RWPE2 (cell line): Measurements from ENCODE around the gene MTCH2.
A peak's percentile ranks its signal among the peaks of the same experiment; 100 is the strongest.

ENCODE experiments used
- ATAC-seq: fragments of 200-7000 bp; cut with Tn5 transposase; 3 replicates; pipeline ENCODE4 v1.9.1; 2021; ENCODE audit warnings: low read depth
- DNase-seq: peaks from one replicate; pipeline ENCODE4 v3.0.0-alpha.2; 2020; ENCODE audit warnings: low spot score
- H3K27ac ChIP-seq: fragments of 450-650 bp; 2 replicates; pipeline ENCODE4 v1.5.1; 2017; ENCODE audit warnings: mild to moderate bottlenecking; ENCODE audit not compliant: poor library complexity, severe bottlenecking
- H3K27me3 ChIP-seq: fragments of 250-450 bp; sonication (Bioruptor Pico); 2 replicates; pipeline ENCODE4 v1.5.1; 2021; ENCODE audit warnings: mild to moderate bottlenecking, moderate library complexity; ENCODE audit not compliant: insufficient read depth, poor library complexity, severe bottlenecking
- H3K36me3 ChIP-seq: fragments of 250-450 bp; sonication (Bioruptor Pico); 2 replicates; pipeline ENCODE4 v1.5.1; 2020; ENCODE audit warnings: low read depth, mild to moderate bottlenecking, moderate library complexity
- H3K4me1 ChIP-seq: fragments of 250-450 bp; sonication (Bioruptor Pico); 2 replicates; pipeline ENCODE4 v1.5.1; 2021; ENCODE audit warnings: mild to moderate bottlenecking, moderate library complexity; ENCODE audit not compliant: insufficient read depth, poor library complexity, severe bottlenecking
- H3K4me3 ChIP-seq: fragments of 250-450 bp; sonication (Bioruptor Pico); 2 replicates; pipeline ENCODE4 v1.5.1; 2021; ENCODE audit warnings: mild to moderate bottlenecking, moderate library complexity; ENCODE audit not compliant: severe bottlenecking
- H3K9me3 ChIP-seq: fragments of 250-450 bp; sonication (Bioruptor Pico); 2 replicates; pipeline ENCODE4 v1.5.1; 2021; ENCODE audit warnings: mild to moderate bottlenecking, moderate library complexity; ENCODE audit not compliant: severe bottlenecking
- TF ChIP-seq, protein P1 (sequence below): fragments of 450-650 bp; IDR thresholded peaks from one replicate; pipeline ENCODE4 v1.5.1; 2017; ENCODE audit warnings: mild to moderate bottlenecking, moderate library complexity; ENCODE audit not compliant: poor library complexity, severe bottlenecking

Gene MTCH2

GRCh38 chr11:47599902-47600301 is 42.5 kb downstream of the MTCH2 start:
- no peak for ATAC-seq
- Histone ChIP-seq H3K27ac (no peak overlapping the region), H3K36me3 (no peaks in the 10 kb centered on the region), H3K27me3 (peaks cover 5% of the 10 kb centered on the region), H3K9me3 (no peaks in the 10 kb centered on the region), H3K4me1 (no peaks in the 10 kb centered on the region), H3K4me3 (no peak overlapping the region)
- no peak for DNase-seq
- TF ChIP-seq, protein P1, sequence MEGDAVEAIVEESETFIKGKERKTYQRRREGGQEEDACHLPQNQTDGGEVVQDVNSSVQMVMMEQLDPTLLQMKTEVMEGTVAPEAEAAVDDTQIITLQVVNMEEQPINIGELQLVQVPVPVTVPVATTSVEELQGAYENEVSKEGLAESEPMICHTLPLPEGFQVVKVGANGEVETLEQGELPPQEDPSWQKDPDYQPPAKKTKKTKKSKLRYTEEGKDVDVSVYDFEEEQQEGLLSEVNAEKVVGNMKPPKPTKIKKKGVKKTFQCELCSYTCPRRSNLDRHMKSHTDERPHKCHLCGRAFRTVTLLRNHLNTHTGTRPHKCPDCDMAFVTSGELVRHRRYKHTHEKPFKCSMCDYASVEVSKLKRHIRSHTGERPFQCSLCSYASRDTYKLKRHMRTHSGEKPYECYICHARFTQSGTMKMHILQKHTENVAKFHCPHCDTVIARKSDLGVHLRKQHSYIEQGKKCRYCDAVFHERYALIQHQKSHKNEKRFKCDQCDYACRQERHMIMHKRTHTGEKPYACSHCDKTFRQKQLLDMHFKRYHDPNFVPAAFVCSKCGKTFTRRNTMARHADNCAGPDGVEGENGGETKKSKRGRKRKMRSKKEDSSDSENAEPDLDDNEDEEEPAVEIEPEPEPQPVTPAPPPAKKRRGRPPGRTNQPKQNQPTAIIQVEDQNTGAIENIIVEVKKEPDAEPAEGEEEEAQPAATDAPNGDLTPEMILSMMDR, result no peak

DNA sequence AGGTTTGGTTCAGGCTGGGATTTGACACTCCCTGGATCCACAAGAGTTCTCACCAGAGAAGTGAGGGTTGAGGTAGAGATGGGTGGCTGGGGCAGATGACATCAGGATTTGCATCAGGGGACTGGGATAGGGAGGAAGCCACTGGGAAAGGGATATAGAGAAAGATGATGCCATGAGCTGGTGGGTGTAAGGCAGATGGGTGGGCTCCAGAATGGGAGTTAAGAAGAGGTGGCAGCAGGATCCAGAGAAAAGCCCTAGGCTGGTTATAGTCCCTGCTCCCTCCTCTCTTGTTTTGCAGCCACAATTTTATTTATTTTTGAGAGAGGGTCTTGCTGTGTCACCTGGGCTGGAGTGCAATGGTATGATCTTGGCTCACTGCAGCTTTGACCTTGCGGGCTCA is 46.4 kb downstream of the MTCH2 start:
- H3K4me3 ChIP-seq, result no peak overlapping the region
- TF ChIP-seq, protein P1, result no peak
- ATAC-seq (no peak), DNase-seq (no peak)
- H3K4me1 ChIP-seq, result no peaks in the 10 kb centered on the region
- H3K27ac ChIP-seq, result no peak overlapping the region
- no peaks in the 10 kb centered on the region for H3K9me3 ChIP-seq
- peaks cover 28% of the 10 kb centered on the region for H3K27me3 ChIP-seq
- no peaks in the 10 kb centered on the region for H3K36me3 ChIP-seq

- TF ChIP-seq, protein P1, result no peak
- Histone ChIP-seq H3K36me3 (no peaks in the 10 kb centered on the region), H3K4me3 (no peak overlapping the region), H3K27me3 (peaks cover 28% of the 10 kb centered on the region), H3K27ac (no peak overlapping the region), H3K4me1 (no peaks in the 10 kb centered on the region), H3K9me3 (no peaks in the 10 kb centered on the region)
- DNase-seq (no peak), ATAC-seq (peak; percentile 35; the same call in 2 of the 3 replicates)
Observed at GRCh38 chr11:47595029-47595428, 47.3 kb downstream of the MTCH2 start.

DNA sequence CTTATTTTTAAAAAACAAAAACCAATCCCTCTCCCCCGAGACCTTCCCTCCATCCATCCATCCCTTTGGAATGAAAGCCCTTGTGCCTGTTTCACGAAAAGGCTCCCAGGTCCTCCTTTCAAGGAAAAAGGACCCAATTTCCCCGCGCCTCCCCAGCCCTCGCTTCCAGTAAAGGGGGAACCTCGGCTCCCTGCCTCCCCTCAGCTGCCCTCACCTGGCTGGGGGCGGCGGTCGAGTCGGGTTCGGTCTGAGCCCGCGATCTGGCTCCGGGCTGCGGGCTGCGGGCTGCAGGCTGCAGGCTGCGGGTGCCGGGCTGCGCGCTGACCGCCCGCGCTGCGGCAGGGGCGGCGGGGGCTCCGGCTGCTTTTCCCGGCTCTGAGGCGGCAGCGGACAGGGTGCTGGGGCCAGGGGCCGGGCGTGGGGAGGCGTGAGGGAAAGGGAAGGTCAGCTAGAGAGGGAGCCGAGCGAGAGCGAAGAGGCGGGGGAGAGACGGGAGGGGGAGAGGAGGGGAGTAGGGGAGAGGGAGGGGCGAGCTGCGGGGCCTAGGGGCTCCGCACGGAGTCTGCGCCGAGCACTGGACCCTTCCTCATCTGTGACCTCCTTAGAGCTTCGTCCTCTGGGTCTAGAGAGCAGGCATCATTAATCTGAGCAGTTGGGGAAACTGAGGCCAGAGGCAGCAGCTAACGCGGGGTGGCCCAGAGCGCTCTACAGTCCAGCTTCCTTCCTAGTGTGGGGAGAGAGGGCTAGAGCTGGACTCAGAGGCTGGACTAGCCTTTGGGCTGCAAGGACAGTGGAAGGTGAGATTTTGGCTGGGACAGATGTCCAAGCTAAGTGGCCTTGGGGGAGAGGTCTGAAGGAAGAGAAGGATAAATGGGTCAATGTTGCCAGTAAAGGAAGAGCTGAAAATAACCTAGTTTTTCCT is 48.2 kb downstream of the MTCH2 start, which contains the start of gene C1QTNF4:
Gene C1QTNF4, minus strand, starts transcription at position 478 of the 922 bp plus-strand sequence. CDS start 3,601 bp downstream, outside the sequence.
- peak; percentile 43; the same call in 2 of the 3 replicates for ATAC-seq
- peaks cover 36% of the 10 kb centered on the region for H3K27me3 ChIP-seq
- no peaks in the 10 kb centered on the region for H3K9me3 ChIP-seq
- no peaks in the 10 kb centered on the region for H3K4me1 ChIP-seq
- H3K27ac ChIP-seq, result no peak within 1 kb of the TSS
- TF ChIP-seq, protein P1, result no peak
- DNase-seq, result no peak
- no peaks in the 10 kb centered on the region for H3K36me3 ChIP-seq
- peak within 1 kb of the TSS; percentile 17 for H3K4me3 ChIP-seq
